Activated naive CD8-positive, alpha-beta T cell treated with anti-CD3 and anti-CD28 coated beads, Interleukin-2, amount 10 ng/mL, durations not matched to agents 7 days and 5 days (primary cell): ENCODE measurements around the gene SHB. TPM values are rescaled to one million over a fixed set of nuclear protein-coding genes. Genes with fewer than 3 reads are reported as not detected.
A peak's percentile ranks its signal among the peaks of the same experiment; 100 is the strongest.

ENCODE experiments used
- ATAC-seq: fragments of 150-1000 bp; cut with Tn5 transposase; one replicate; pipeline ENCODE4 v1.10.0; 2021; ENCODE audit warnings: low read depth, moderate library complexity
- POLR2A ChIA-PET: fragments of 350-600 bp; sonication (Branson Sonifier 250); formaldehyde crosslinking; loops from one replicate; lab custom pipeline; 2021; ENCODE audit warnings: antibody characterized with exemption; lab: Charles Lee
- DNase-seq: peaks from one replicate; pipeline ENCODE4 v3.0.0; 2021
- H3K27ac Mint-ChIP-seq: one replicate; pipeline ENCODE4 v1.8.0; 2022; ENCODE audit warnings: mild to moderate bottlenecking, mixed read lengths
- H3K27me3 Mint-ChIP-seq: one replicate; pipeline ENCODE4 v1.8.0; 2022; ENCODE audit warnings: mild to moderate bottlenecking, moderate library complexity, mixed read lengths
- H3K36me3 Mint-ChIP-seq: one replicate; pipeline ENCODE4 v1.8.0; 2021; ENCODE audit warnings: mild to moderate bottlenecking, mixed read lengths
- H3K4me1 Mint-ChIP-seq: one replicate; pipeline ENCODE4 v1.8.0; 2021; ENCODE audit warnings: mixed read lengths
- H3K4me3 Mint-ChIP-seq: one replicate; pipeline ENCODE4 v1.8.0; 2022; ENCODE audit warnings: mild to moderate bottlenecking, moderate library complexity, mixed read lengths
- H3K9me3 Mint-ChIP-seq: one replicate; pipeline ENCODE4 v1.8.0; 2021; ENCODE audit warnings: mixed read lengths
- total RNA-seq, 2 experiments: library from RNA; stranded (reverse); gene quantifications; one replicate each; pipeline ENCODE4 v1.2.3, GENCODE V29; 2021

SHB gene
- total RNA-seq, 2 experiments from 2014 or later: 0.78 to 1.1 TPM

DNA sequence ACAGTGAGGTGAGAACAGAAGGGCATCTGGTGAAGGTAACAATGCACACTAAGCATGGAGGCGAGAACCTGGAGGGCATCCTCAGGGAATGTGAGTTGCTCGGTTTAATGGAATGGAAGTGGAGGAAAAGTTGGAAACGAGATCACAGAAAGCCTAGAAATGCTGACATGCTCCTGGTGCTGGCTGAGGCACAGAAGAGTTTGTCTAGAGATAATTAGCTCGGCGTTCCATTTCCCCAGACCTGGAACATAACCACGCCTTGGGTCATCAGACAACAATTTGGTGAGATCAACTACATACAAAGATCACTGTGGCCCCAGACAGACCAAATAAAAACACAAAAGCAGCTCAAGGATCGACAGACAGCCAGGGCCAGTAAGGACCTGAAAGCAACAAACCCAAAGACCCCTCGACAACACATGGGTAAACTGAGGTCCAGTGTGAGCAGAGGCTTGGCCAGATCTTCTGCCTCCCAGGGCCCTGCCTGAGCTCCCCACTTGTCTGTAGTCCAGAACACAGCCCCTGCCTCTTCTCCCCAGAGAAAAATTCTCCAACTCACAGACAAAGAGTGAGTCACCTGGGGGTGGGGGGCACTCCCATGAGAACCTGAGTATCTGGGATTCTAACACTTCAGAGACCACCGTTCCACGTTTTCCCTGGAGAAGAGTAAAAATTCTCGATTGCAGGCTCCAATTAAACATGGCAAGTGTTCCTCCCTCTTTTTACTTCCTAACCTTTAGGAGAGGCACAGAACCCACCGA lies 52.5 kb downstream of the SHB start:
- Mint-ChIP-seq H3K4me1 (peaks cover 3% of the 10 kb centered on the region), H3K4me3 (no peak overlapping the region), H3K27ac (no peak overlapping the region), H3K36me3 (no peaks in the 10 kb centered on the region), H3K9me3 (no peaks in the 10 kb centered on the region), H3K27me3 (peaks cover 4% of the 10 kb centered on the region)
- no peak for ATAC-seq
- POLR2A ChIA-PET: no interaction called here
- no peak for DNase-seq

DNA sequence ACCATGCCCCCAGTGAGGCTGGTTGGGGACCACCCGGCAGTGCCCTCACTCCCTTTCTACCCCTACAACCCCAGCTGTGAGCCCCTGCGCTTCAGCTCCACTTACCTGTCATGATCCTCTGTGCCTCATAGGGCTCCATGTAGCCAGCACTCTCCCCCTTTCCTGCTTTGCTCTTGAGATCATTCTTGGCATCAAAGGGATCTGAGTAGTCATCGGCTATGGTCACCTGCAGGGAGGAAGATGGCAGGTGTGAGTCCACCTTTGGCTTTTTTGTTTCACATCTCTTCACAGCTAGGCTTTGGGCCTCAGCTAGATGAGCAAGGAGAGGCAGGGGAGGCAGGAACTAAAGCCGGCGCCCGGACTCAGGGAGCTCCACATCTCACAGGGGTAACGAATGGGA lies 53.1 kb downstream of the SHB start:
- no peak for ATAC-seq
- Mint-ChIP-seq H3K27me3 (peaks cover 4% of the 10 kb centered on the region), H3K27ac (no peak overlapping the region), H3K4me3 (no peak overlapping the region), H3K9me3 (no peaks in the 10 kb centered on the region), H3K4me1 (peaks cover 3% of the 10 kb centered on the region), H3K36me3 (no peaks in the 10 kb centered on the region)
- DNase-seq: no peak
- POLR2A ChIA-PET: no interaction called here

DNA sequence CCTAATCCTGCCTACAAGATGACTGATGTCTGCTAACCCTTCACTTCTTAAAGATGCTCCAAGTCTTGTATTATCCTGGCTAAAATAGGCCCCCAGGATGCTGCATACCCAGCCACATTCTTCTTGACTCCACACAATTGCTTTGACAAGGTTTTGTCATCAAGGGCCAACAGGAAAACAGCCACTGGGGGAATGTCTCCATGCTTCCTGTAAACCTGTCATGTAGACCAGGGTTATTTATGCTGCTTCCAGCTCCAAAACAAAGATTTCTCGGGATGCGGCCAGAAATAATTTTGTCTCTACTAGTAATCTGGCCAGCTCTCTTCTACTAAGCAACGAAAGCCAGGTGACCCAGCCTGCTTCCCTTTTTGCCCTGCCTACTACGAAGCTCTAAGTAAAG lies 53.8 kb downstream of the SHB start:
- no peak for DNase-seq
- H3K9me3 Mint-ChIP-seq: no peaks in the 10 kb centered on the region
- no peak overlapping the region for H3K27ac Mint-ChIP-seq
- no peak overlapping the region for H3K4me3 Mint-ChIP-seq
- ATAC-seq: no peak
- peaks cover 4% of the 10 kb centered on the region for H3K27me3 Mint-ChIP-seq
- POLR2A ChIA-PET: no interaction called here
- H3K36me3 Mint-ChIP-seq: no peaks in the 10 kb centered on the region
- H3K4me1 Mint-ChIP-seq: peaks cover 3% of the 10 kb centered on the region

DNA sequence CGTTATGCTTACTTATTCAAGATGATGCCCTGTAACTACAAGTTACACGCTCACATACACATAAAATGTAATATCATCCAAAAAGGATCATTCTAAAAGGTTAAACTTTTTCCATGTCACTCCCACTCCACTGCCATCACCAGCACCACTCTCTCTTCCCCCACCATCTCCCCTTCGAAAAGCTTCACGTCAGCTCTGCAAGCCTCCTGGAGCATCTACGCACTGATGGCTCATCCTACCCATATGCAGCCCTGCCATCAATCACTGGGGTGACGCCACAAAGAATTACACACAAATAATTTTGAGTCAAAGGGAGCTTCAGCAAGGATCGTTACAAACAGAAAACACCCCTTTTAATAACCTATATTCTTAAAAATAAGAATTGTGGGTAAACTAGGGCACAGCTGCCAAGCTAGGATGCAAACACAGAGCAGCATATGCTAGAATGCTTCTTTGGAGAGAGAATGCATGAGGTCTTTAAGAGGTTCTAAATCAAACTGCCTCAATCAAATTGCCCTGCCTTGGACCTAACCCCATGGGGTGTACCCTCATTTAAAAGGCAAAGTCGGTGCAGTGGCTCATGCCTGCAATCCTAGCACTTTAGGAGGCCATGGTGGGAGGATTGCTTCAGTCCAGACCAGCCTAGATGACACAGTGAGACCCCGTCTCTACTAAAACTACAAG lies 56.1 kb downstream of the SHB start:
- peaks cover 16% of the 10 kb centered on the region for H3K4me1 Mint-ChIP-seq
- peaks cover 4% of the 10 kb centered on the region for H3K27me3 Mint-ChIP-seq
- H3K27ac Mint-ChIP-seq: no peak overlapping the region
- DNase-seq (no peak), ATAC-seq (no peak)
- H3K9me3 Mint-ChIP-seq: no peaks in the 10 kb centered on the region
- H3K36me3 Mint-ChIP-seq: no peaks in the 10 kb centered on the region
- POLR2A ChIA-PET: no interaction called here
- no peak overlapping the region for H3K4me3 Mint-ChIP-seq

DNA sequence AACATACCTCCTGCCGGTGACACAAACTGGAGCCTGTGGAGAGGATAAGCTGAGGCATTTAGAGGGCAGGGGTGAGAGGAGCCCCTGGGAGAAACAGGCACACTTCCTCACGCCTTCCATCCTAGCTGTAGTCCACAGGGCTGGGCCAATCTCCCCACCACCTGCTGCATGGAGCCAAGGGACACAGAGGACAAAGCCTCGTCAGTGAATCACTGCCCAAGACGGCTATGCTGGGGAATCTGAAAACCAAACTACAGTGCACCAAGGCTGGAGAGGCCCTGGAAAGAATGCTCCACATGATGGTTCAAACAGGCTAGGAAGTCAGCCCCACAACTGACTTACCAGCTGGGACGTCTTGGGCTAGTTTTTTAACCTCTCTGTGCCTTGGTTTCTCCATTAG lies 57.0 kb downstream of the SHB start:
- DNase-seq (no peak), ATAC-seq (no peak)
- Mint-ChIP-seq H3K9me3 (no peaks in the 10 kb centered on the region), H3K4me1 (peaks cover 21% of the 10 kb centered on the region), H3K27me3 (peaks cover 4% of the 10 kb centered on the region), H3K27ac (no peak overlapping the region), H3K36me3 (no peaks in the 10 kb centered on the region), H3K4me3 (no peak overlapping the region)
- POLR2A ChIA-PET: no interaction called here

DNA sequence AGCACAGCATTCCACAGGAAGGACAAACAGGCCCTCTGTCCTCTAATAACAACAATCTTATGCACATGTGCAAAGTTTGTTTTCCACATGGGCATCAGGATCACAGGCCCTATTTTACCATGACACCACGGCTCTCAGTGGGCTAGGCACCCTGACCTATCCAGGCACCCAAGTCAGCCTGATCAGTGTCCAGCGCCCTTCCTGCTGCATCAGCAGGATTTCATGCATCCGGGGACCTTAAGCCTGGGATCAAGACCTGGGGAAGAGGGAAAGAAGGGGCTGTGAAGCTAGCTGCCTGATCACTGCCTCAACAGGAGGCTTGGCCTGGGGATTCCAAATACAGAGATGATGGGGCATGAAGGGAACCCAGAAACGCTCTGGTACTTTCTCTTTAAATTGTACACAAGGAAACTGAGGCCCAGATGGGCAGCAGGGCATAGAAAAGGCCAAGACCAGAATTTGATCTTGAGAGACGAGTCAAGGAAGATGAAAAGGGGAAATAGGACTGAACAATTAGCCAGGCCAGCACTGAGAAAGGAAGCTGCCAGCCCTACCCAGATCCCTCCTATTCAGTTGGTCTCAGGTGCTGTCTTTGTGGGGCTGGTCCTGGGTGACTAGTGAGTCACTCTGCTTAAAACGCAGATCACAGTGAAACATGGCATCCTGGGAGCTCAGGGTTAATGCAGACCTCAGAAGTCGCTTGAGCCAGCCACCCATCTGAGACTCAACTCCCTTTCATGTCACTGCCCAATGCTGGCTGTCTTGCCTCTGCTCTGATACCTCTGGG lies 57.9 kb downstream of the SHB start:
- H3K4me1 Mint-ChIP-seq: peaks cover 21% of the 10 kb centered on the region
- no peaks in the 10 kb centered on the region for H3K9me3 Mint-ChIP-seq
- no peak for DNase-seq
- peaks cover 4% of the 10 kb centered on the region for H3K27me3 Mint-ChIP-seq
- H3K36me3 Mint-ChIP-seq: no peaks in the 10 kb centered on the region
- H3K4me3 Mint-ChIP-seq: no peak overlapping the region
- POLR2A ChIA-PET: no interaction called here
- H3K27ac Mint-ChIP-seq: no peak overlapping the region
- no peak for ATAC-seq

DNA sequence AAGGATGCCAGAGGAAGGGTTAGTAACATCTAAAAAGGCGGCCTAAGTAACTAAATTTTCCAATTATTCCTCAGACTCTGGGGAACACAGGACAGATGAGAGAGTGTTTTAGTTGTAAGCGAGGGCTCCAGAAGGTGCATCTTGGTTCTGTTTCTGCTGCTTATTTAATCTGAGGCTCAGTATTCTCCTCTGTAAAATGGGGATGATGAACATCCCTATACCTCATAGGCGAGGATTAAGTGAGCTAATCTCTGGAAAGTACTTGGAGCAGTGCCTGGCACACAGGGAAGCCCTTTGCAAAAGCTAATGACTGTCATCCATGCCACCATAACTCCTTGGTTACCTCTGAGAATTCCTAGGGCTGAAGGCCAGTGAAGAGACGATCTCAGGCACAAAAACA lies 59.0 kb downstream of the SHB start:
- POLR2A ChIA-PET: no interaction called here
- Mint-ChIP-seq H3K36me3 (no peaks in the 10 kb centered on the region), H3K27me3 (no peaks in the 10 kb centered on the region), H3K4me1 (peaks cover 24% of the 10 kb centered on the region), H3K4me3 (no peak overlapping the region), H3K9me3 (no peaks in the 10 kb centered on the region), H3K27ac (no peak overlapping the region)
- ATAC-seq (no peak), DNase-seq (no peak)

DNA sequence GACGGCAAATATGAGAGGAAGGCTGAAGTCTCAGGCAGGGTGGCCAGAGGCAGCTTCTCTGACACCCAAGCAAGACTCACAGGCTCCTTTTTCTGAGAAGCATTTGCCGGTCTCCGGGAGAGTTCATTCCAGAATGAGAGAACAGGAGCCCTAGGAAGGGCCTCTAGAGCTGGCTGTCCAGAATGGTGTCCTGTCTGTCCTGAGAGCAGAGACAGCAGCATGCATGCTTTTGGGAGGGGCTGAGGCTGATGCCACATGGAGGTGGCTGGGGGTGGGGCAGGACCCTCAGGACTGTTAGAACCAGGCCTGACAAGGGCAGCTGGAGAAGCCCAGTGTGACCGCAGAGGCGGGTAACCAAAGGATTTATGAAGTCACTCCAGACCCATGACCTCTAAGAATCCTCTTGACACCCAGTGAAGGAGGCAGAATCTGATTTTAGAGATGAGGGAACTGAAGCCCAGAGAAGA lies 60.0 kb downstream of the SHB start:
- Mint-ChIP-seq H3K27ac (peak overlapping the region; percentile 80), H3K9me3 (no peaks in the 10 kb centered on the region), H3K27me3 (no peaks in the 10 kb centered on the region), H3K4me3 (no peak overlapping the region), H3K4me1 (peaks cover 23% of the 10 kb centered on the region), H3K36me3 (no peaks in the 10 kb centered on the region)
- no peak for ATAC-seq
- POLR2A ChIA-PET: no interaction called here
- no peak for DNase-seq

DNA sequence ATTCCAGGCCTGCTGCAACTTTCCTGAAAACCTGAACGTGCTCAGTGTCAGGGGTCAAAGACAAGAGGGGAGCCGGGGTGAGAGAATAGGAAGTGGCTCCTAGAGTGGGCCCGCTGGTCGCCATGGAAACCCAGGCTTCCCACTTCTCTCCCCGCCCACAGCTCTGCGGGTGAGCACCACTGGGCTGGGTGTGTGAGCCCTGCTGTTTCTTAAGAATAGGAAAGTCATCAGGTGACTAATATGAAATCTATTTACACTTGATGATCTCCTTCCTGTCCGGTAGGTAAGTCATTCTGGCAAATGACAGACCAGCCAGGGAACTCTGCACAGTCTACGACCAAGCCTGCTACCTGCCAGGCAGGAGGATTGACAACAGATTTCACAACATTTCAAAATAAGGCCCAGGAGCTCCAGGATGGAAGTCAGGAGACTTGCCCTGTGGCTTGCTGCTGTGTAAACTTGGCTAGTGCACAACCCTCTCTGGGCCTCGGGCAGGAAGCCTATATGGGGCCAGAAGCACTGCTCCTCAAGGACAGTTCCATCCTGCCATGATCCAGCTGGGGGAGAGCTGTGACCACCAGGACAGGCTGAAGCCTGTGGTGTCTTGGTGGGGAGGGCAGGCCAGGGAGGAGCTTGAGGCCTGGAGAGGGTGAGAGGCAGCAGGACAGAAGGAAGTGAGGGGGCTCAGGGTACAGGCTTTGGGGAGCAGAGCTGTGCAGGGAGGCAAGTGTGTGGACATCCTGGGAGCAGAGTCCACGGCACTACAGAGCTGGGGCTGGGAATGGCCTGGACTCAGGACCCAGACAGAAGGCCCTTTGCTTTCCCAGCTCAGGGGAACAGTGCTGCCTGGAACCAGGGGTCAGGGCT lies 60.6 kb downstream of the SHB start:
- DNase-seq (peak; percentile 53), ATAC-seq (peak; percentile 48)
- H3K27me3 Mint-ChIP-seq: no peaks in the 10 kb centered on the region
- POLR2A ChIA-PET: no interaction called here
- H3K27ac Mint-ChIP-seq: peak overlapping the region; percentile 80
- H3K4me3 Mint-ChIP-seq: no peak overlapping the region
- no peaks in the 10 kb centered on the region for H3K36me3 Mint-ChIP-seq
- no peaks in the 10 kb centered on the region for H3K9me3 Mint-ChIP-seq
- peaks cover 26% of the 10 kb centered on the region for H3K4me1 Mint-ChIP-seq

DNA sequence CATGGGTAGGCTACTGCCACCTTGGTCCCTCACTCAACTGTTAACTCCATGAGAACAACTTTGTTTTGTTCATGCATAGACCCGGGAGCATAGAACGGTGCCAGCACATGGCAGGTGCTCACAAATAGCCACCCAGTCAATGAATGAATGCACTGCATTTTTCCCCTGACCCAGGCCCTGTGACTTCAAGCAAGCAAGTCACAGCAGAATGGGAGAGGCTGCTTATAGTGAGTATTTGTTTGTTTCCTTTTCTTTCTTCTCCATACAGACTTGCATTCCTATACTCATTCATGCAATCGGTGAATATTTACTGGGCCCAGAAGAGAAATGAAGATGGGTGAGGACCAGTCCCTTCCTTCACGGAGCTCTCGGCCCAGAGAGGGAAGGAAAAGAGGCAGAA lies 62.0 kb downstream of the SHB start:
- no peak overlapping the region for H3K27ac Mint-ChIP-seq
- ATAC-seq: no peak
- POLR2A ChIA-PET: no interaction called here

DNA sequence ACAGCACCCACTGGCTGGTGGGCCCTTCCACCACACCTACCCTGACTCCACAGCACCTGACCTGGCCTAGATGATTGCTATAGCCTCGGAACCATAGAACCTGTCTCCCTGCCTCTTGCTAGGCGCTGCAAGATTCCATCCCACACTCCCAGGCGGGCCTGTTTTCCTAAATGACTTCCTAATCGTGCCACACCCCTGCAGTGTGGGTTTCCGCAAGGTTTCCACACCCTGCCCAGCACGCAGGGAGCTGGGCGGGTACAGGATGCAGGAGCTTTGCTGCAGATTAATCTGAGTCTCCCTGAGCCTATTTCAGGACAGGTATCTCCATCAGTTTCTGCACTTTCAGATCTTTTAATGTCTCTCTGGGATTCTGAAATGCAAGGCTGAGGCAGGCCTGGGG lies 62.9 kb downstream of the SHB start:
- peaks cover 44% of the 10 kb centered on the region for H3K4me1 Mint-ChIP-seq
- no peaks in the 10 kb centered on the region for H3K36me3 Mint-ChIP-seq
- H3K27ac Mint-ChIP-seq: no peak overlapping the region
- H3K4me3 Mint-ChIP-seq: no peak overlapping the region
- DNase-seq: no peak
- POLR2A ChIA-PET: no interaction called here
- ATAC-seq: no peak
- no peaks in the 10 kb centered on the region for H3K9me3 Mint-ChIP-seq
- no peaks in the 10 kb centered on the region for H3K27me3 Mint-ChIP-seq

More for the DNA sequence above, 62.0 kb downstream of the SHB start:
- H3K4me1 Mint-ChIP-seq: peaks cover 38% of the 10 kb centered on the region
- no peaks in the 10 kb centered on the region for H3K36me3 Mint-ChIP-seq
- H3K4me3 Mint-ChIP-seq: no peak overlapping the region
- H3K27me3 Mint-ChIP-seq: no peaks in the 10 kb centered on the region
- no peak for DNase-seq
- no peaks in the 10 kb centered on the region for H3K9me3 Mint-ChIP-seq

DNA sequence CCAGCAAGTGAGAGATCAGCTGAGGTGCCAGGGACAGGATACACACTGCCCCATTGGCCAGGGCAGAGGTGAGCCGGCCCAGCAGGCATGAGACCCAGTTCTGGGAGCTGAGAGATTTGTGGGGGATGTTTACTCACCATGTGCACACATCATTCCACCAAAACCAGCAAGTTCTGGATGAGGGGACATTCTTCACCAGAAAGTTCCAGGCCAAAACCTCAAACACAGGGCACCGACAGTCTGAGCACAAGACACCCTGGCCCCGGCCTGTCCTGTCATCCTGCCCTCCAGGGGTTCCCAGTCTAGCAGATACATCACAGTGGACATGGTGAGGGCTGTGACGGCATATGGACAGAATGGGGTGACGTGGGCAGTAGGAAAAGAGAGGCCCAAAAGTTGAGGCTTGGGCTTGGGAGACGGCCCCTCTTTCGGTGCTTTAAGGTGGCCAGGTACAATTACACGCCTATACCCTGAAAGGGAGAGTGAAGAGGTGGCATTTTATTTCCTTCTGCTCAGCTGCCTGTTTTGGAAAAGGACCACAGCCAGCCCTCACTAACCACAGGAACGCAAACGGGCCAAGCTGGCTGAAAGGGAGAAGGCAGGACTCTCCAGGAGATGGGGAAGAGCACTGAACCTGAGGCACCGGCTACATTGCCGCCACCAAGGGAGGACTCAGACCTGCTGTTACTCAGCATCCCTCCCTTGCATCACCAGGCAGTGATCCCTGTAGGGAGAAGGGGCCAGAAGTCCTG lies 64.0 kb downstream of the SHB start:
- no peaks in the 10 kb centered on the region for H3K27me3 Mint-ChIP-seq
- peaks cover 47% of the 10 kb centered on the region for H3K4me1 Mint-ChIP-seq
- no peak overlapping the region for H3K27ac Mint-ChIP-seq
- no peaks in the 10 kb centered on the region for H3K36me3 Mint-ChIP-seq
- H3K4me3 Mint-ChIP-seq: no peak overlapping the region
- ATAC-seq (no peak), DNase-seq (no peak)
- POLR2A ChIA-PET: no interaction called here
- H3K9me3 Mint-ChIP-seq: no peaks in the 10 kb centered on the region
